NCI-H1092 treated with DMSO at 0.1 percent for 48 hours (cell line): ENCODE measurements around the gene TRIO.
"Not testable (repeated sequence)": the region's sequence is repeated elsewhere in the genome, so short reads cannot be mapped to it uniquely, and the experiment has no call there.

Source experiments
- DNase-seq: peaks from one replicate; lab custom pipeline; 2025; lab: John Stamatoyannopoulos, UW

TRIO gene

GRCh38 chr5:14414007-14414406 lies 270.9 kb downstream of the TRIO start:
- no peak for DNase-seq

GRCh38 chr5:14414656-14415023 lies 271.5 kb downstream of the TRIO start:
- DNase-seq = no peak

GRCh38 chr5:14415024-14415697 lies 272.0 kb downstream of the TRIO start:
- DNase-seq = no peak

- no peak for DNase-seq
These were observed 272.5 kb downstream of the TRIO start for GRCh38 chr5:14415698-14416074.

- no peak for DNase-seq
These were observed 273.6 kb downstream of the TRIO start for GRCh38 chr5:14416621-14417275.

- no peak for DNase-seq
These were observed 274.2 kb downstream of the TRIO start for GRCh38 chr5:14417276-14417730.

GRCh38 chr5:14417792-14418765 lies 274.9 kb downstream of the TRIO start:
- DNase-seq = no peak

- no peak for DNase-seq
These were observed 276.5 kb downstream of the TRIO start for GRCh38 chr5:14419686-14420085.

GRCh38 chr5:14420101-14420811 lies 277.1 kb downstream of the TRIO start:
- no peak for DNase-seq

- no peak for DNase-seq
These were observed 278.7 kb downstream of the TRIO start for GRCh38 chr5:14421851-14422250.

GRCh38 chr5:14424011-14424685 lies 281.0 kb downstream of the TRIO start:
- DNase-seq = no peak

- no peak for DNase-seq
These were observed 282.4 kb downstream of the TRIO start for GRCh38 chr5:14425559-14425958.

- DNase-seq = no peak
These were observed 283.4 kb downstream of the TRIO start for GRCh38 chr5:14426521-14426920.

GRCh38 chr5:14428302-14429081 lies 285.4 kb downstream of the TRIO start:
- no peak for DNase-seq

- DNase-seq = no peak
These were observed 286.2 kb downstream of the TRIO start for GRCh38 chr5:14429101-14430050.

GRCh38 chr5:14431534-14431933 lies 288.4 kb downstream of the TRIO start:
- DNase-seq = no peak

- no peak for DNase-seq
These were observed 289.9 kb downstream of the TRIO start for GRCh38 chr5:14432931-14433589.

- no peak for DNase-seq
These were observed 292.3 kb downstream of the TRIO start for GRCh38 chr5:14435481-14435880.

GRCh38 chr5:14436122-14436521 lies 293.0 kb downstream of the TRIO start:
- DNase-seq = not testable (repeated sequence)
